AG09309 (cell line): ENCODE measurements around the gene SNCAIP.
A peak's percentile ranks its signal among the peaks of the same experiment; 100 is the strongest.
"Not testable (repeated sequence)": the region's sequence is repeated elsewhere in the genome, so short reads cannot be mapped to it uniquely, and the experiment has no call there.

Source experiments
- DNase-seq: peaks from one replicate; pipeline ENCODE4 v3.0.0-alpha.2; 2010; ENCODE audit warnings: low read depth
- H3K4me3 ChIP-seq: 2 replicates; pipeline ENCODE4 v1.5.1; 2011; ENCODE audit warnings: mild to moderate bottlenecking, low read depth, low read length, moderate library complexity; ENCODE audit not compliant: control insufficient read depth
- CTCF ChIP-seq: IDR thresholded peaks from 2 replicates; pipeline ENCODE4 v1.5.1; 2011; ENCODE audit warnings: mild to moderate bottlenecking, low read depth, low read length, inconsistent platforms; ENCODE audit not compliant: insufficient read depth, control insufficient read depth; ENCODE audit errors: missing control alignments

Gene SNCAIP

GRCh38 chr5:122473138-122473843 lies 161.3 kb downstream of the SNCAIP start:
- TF ChIP-seq CTCF: no peak
- DNase-seq: no peak
- H3K4me3 ChIP-seq: no peak overlapping the region

- no peak for TF ChIP-seq CTCF
- no peak for DNase-seq
Measured at GRCh38 chr5:122473941-122474340, 161.9 kb downstream of the SNCAIP start.

GRCh38 chr5:122478741-122479442 lies 166.9 kb downstream of the SNCAIP start:
- no peak for TF ChIP-seq CTCF
- DNase-seq: peak; percentile 80
- no peak overlapping the region for H3K4me3 ChIP-seq

More at GRCh38 chr5:122473941-122474340, 161.9 kb downstream of the SNCAIP start:
- H3K4me3 ChIP-seq: no peak overlapping the region

GRCh38 chr5:122480146-122480545 lies 168.1 kb downstream of the SNCAIP start:
- H3K4me3 ChIP-seq: no peak overlapping the region
- DNase-seq: no peak
- no peak for TF ChIP-seq CTCF

DNA sequence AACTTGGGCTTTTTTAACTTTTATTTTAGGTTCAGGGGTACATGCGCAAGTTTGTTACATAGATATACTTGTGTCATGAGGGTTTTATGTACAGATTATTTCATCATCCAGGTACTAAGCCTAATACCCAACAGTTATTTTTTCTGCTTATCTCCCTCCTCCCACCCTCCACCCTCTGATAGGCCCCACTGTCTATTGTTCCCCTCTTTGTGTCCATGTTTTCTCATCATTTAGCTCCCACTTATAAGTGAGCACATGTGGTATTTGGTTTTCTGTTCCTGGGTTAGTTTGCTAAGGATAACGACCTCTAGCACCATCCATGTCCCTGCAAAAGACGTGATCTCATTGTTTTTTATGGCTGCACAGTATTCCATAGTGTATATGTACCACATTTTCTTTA lies 172.1 kb downstream of the SNCAIP start:
- no peak for TF ChIP-seq CTCF
- no peak overlapping the region for H3K4me3 ChIP-seq
- DNase-seq: no peak

- DNase-seq: no peak
- no peak overlapping the region for H3K4me3 ChIP-seq
- TF ChIP-seq CTCF: no peak
Measured at GRCh38 chr5:122485226-122485625, 173.2 kb downstream of the SNCAIP start.

GRCh38 chr5:122486616-122487015 lies 174.6 kb downstream of the SNCAIP start:
- DNase-seq, H3K4me3 ChIP-seq: not testable (repeated sequence)
